OCI-LY3 (cell line): ENCODE results near the gene MRPS18B.

Experiments
- CTCF ChIP-seq: fragments of 200-600, 300-600 bp; sonication (generic); IDR thresholded peaks from 2 replicates; pipeline ENCODE4 v1.5.1; 2014; ENCODE audit warnings: antibody characterized with exemption, low read length, low read depth
- EZH2phosphoT487 ChIP-seq: fragments of 200-600 bp; shearing (Covaris generic); IDR thresholded peaks from 2 replicates; pipeline ENCODE4 v1.6.1; 2018; ENCODE audit warnings: antibody characterized with exemption, mixed run types, low read depth

DNA sequence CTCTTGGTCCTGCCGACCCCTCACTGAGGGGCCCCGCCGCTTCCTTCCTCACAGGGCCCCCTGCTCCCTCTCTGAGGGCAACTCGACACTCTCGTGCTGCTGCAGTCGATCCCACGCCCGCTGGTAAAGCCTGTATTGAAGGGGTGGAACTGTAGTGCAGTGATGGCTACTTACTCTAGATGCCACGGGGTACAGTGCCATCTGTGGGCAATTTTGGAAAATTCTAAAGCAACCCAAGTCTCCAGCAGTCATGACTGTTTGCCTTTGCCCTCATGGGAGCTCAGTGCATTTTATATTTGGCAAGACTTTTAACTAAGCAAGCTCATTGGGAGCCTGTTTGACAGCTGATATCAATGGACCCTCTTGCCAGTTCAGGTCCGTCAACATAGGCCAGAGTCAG is 22.8 kb downstream of the MRPS18B start:
- TF ChIP-seq CTCF (no peak), EZH2phosphoT487 (no peak)
